ENCODE measurements around the gene OR6J1.
"Not testable (repeated sequence)": the region's sequence is repeated elsewhere in the genome, so short reads cannot be mapped to it uniquely, and the experiment has no call there.

DNA sequence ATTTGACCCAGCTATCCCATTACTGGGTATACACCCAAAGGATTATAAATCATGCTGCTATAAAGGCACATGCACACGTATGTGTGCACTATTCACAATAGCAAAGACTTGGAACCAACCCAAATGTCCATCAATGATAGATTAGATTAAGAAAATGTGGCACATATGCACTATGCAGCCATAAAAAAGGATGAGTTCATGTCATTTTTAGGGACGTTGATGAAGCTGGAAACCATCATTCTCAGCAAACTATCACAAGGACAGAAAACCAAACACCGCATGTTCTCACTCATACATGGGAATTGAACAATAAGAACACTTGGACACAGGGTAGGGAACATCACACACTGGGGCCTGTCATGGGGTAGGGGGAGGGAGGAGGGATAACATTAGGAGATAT is 39.3 kb upstream of the OR6J1 start:
- TF ChIP-seq EZH2 (IDR thresholded peaks at IDR 0.05; ENCODE audit: insufficient read depth, poor library complexity, severe bottlenecking); EZH2phosphoT487 (IDR thresholded peaks at IDR 0.05; ENCODE audit: insufficient read depth, low read depth): not testable (repeated sequence)
